CD4-positive, alpha-beta T cell (primary cell): ENCODE measurements around the gene C19orf73. TPM values are rescaled to one million over a fixed set of nuclear protein-coding genes. Genes with fewer than 3 reads are reported as not detected.
"Not testable (repeated sequence)": the region's sequence is repeated elsewhere in the genome, so short reads cannot be mapped to it uniquely, and the experiment has no call there.

Source experiments
- ATAC-seq: fragments of 200-7000 bp; cut with Tn5 transposase; one replicate; pipeline ENCODE4 v1.10.0; 2022; ENCODE audit warnings: mild to moderate bottlenecking; ENCODE audit not compliant: poor library complexity
- CTCF ChIA-PET: fragments of 350-600 bp; sonication (Branson Sonifier 250); formaldehyde crosslinking; loops from one replicate; lab custom pipeline; 2021; ENCODE audit warnings: antibody characterized with exemption, inconsistent platforms; lab: Charles Lee
- POLR2A ChIA-PET: fragments of 350-600 bp; sonication (Branson Sonifier 250); formaldehyde crosslinking; loops from one replicate; lab custom pipeline; 2021; ENCODE audit warnings: antibody characterized with exemption, inconsistent platforms; lab: Charles Lee
- DNase-seq, 14 experiments: peaks; one replicate each; pipeline ENCODE4 v3.0.0-alpha.2; 2013 to 2020; ENCODE audit warnings: mixed read lengths in 2 of 14
- H3K27ac ChIP-seq, 2 donors: one replicate each; pipeline versions ENCODE4 v1.5.1 to v1.7.0; 2013; ENCODE audit warnings: low read length in 2 of 2, low read depth in 1 of 2, mild to moderate bottlenecking in 1 of 2
- H3K27me3 ChIP-seq, 2 experiments: 1 replicate in 1 of 2; 2 replicates in 1 of 2; pipeline versions ENCODE4 v1.6.1 to v1.7.0; 2013; ENCODE audit warnings: low read length in 2 of 2, control low read depth in 1 of 2, mild to moderate bottlenecking in 1 of 2, moderate library complexity in 1 of 2; ENCODE audit not compliant: insufficient read depth in 2 of 2, control insufficient read depth in 1 of 2
- H3K36me3 ChIP-seq: one replicate; pipeline ENCODE4 v1.6.1; 2013; ENCODE audit warnings: low read length, control low read depth; ENCODE audit not compliant: insufficient read depth
- H3K4me1 ChIP-seq: one replicate; pipeline ENCODE4 v1.6.1; 2013; ENCODE audit warnings: low read length, control low read depth; ENCODE audit not compliant: insufficient read depth
- H3K4me3 ChIP-seq: one replicate; pipeline ENCODE4 v1.5.1; 2013; ENCODE audit warnings: mild to moderate bottlenecking, low read length, moderate library complexity
- H3K9me3 ChIP-seq, 2 experiments: 1 replicate in 1 of 2; 2 replicates in 1 of 2; pipeline versions ENCODE4 v1.6.1 to v1.7.0; 2013; ENCODE audit warnings: low read length in 2 of 2, mild to moderate bottlenecking in 2 of 2, control low read depth in 1 of 2, moderate library complexity in 1 of 2; ENCODE audit not compliant: control insufficient read depth in 1 of 2, insufficient read depth in 1 of 2
- H3K27ac Mint-ChIP-seq: one replicate; pipeline ENCODE4 v1.8.0; 2020; ENCODE audit warnings: mixed read lengths
- H3K27me3 Mint-ChIP-seq: one replicate; pipeline ENCODE4 v1.8.0; 2021; ENCODE audit warnings: mixed read lengths
- H3K36me3 Mint-ChIP-seq: one replicate; pipeline ENCODE4 v1.8.0; 2021; ENCODE audit warnings: low read depth, mixed read lengths
- H3K4me1 Mint-ChIP-seq: one replicate; pipeline ENCODE4 v1.8.0; 2021; ENCODE audit warnings: low read depth, mixed read lengths
- H3K4me3 Mint-ChIP-seq: one replicate; pipeline ENCODE4 v1.8.0; 2020; ENCODE audit warnings: mild to moderate bottlenecking, mixed read lengths
- H3K9me3 Mint-ChIP-seq: one replicate; pipeline ENCODE4 v1.8.0; 2020; ENCODE audit warnings: mixed read lengths
- CTCF ChIP-seq: fragments of 200-600 bp; IDR thresholded peaks from one replicate; pipeline ENCODE4 v1.8.0; 2022; ENCODE audit warnings: antibody characterized with exemption, mild to moderate bottlenecking
- intact Hi-C, 2 experiments: fragments of 100-400 bp; cut with DNase I in 1 of 2; cut with micrococcal nuclease in 1 of 2; formaldehyde crosslinking; loops; one replicate each; pipeline versions ENCODE4 v1.15.1 to v1.9.0; 2023 to 2025; cut with DNase I, micrococcal nuclease
- total RNA-seq, 174 experiments: library from RNA in 2 of 174; stranded (reverse) in 2 of 174; gene quantifications; one replicate each; pipeline ENCODE4 v1.2.3 and lab custom pipeline; 2021 to 2026

The C19orf73 gene
- total RNA-seq, 2 experiments from 2014 or later = 1.5 to 2.3 TPM

DNA sequence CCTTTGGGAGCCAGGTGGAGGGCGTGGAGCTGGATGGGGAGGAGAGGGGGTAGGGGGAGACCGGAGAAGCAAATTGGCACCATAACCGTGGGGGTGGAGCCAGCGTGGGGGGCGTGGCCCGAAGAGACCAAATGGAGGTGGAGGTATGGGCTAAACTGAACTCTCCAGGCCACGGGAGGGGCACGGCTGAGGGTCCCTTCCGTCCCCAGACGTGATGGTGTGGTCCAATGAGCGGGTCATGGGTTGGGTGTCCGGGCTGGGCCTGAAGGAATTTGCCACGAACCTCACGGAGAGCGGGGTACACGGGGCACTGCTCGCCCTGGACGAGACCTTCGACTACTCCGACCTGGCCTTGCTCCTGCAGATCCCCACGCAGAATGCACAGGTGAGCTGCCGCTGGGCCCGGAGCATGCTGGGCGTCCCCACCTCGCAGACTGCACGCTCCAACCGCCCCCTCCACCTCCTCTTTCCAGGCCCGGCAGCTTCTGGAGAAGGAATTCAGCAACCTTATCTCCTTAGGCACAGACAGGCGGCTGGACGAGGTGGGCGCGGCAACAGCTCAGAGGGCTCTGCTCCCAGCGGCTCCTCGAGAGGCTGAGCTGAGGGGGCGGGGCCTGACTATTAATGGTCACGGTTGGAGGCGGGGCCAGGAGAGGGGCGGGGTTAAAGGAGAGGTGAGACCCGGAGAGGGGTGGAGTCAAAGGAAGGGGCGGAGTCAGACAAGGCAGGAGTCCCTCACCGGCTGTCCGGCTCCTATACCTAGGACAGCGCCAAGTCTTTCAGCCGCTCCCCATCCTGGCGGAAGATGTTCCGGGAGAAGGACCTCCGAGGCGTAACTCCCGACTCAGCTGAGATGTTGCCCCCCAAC, 30.1 kb upstream of the C19orf73 start:
- DNase-seq = peak; percentile 50 to 88 (median 72)
- H3K27me3 ChIP-seq = peaks cover 55 to 56% of the 10 kb centered on the region in 2 experiments
- H3K4me3 Mint-ChIP-seq = peak overlapping the region; percentile 86
- H3K36me3 Mint-ChIP-seq = no peaks in the 10 kb centered on the region
- TF ChIP-seq CTCF = no peak
- peaks cover 49% of the 10 kb centered on the region for H3K4me1 ChIP-seq
- CTCF ChIA-PET = interaction anchor here (0.7 to 1.1 kb wide), 4 partner anchors 35 to 51 kb away, joined by 3 to 4 read pairs (median 3); partner anchors contain the start of gene LIN7B
- peak overlapping the region; percentile 62 for H3K4me3 ChIP-seq
- H3K27me3 Mint-ChIP-seq = peaks cover 88% of the 10 kb centered on the region
- no peak overlapping the region for H3K27ac ChIP-seq
- peaks cover 52% of the 10 kb centered on the region for H3K4me1 Mint-ChIP-seq
- H3K9me3 Mint-ChIP-seq = no peaks in the 10 kb centered on the region
- no peak overlapping the region for H3K27ac Mint-ChIP-seq
- peak; percentile 44 for ATAC-seq
- H3K36me3 ChIP-seq = no peaks in the 10 kb centered on the region
- intact Hi-C loops = loop anchor here (5.0 kb wide), 2 partner anchors 37 to 157 kb away; partner anchors contain the start of genes GYS1 (in 1 of the 2), LIN7B (in 1 of the 2) and RUVBL2 (in 1 of the 2)
- POLR2A ChIA-PET = interaction anchor here (1.0 kb wide), 1 partner anchor 195 kb away, joined by 3 read pairs; no protein-coding TSS in a partner anchor
- peaks cover 0 to 41% of the 10 kb centered on the region in 2 experiments for H3K9me3 ChIP-seq

- DNase-seq = no peak
- no peak for ATAC-seq
- Mint-ChIP-seq H3K36me3 (no peaks in the 10 kb centered on the region), H3K27ac (no peak overlapping the region), H3K9me3 (no peaks in the 10 kb centered on the region), H3K4me3 (peak overlapping the region; percentile 82), H3K27me3 (peaks cover 83% of the 10 kb centered on the region), H3K4me1 (peaks cover 49% of the 10 kb centered on the region)
- Histone ChIP-seq H3K27ac (no peak overlapping the region), H3K4me1 (peaks cover 51% of the 10 kb centered on the region), H3K9me3 (peaks cover 0 to 38% of the 10 kb centered on the region in 2 experiments), H3K4me3 (no peak overlapping the region), H3K36me3 (no peaks in the 10 kb centered on the region), H3K27me3 (peaks cover 54 to 57% of the 10 kb centered on the region in 2 experiments)
- ChIA-PET CTCF (interaction anchor here (0.7 to 2.6 kb wide), 3 partner anchors 34 to 50 kb away, joined by 3 to 7 read pairs (median 3); partner anchors contain the start of gene LIN7B), POLR2A (no interaction called here)
- no peak for TF ChIP-seq CTCF
- intact Hi-C loops = loop anchor here (5.0 kb wide), 2 partner anchors 36 to 156 kb away; partner anchors contain the start of genes GYS1 (in 1 of the 2), LIN7B (in 1 of the 2) and RUVBL2 (in 1 of the 2)
Measured at GRCh38 chr19:49148044-49148682, 29.2 kb upstream of the C19orf73 start.

DNA sequence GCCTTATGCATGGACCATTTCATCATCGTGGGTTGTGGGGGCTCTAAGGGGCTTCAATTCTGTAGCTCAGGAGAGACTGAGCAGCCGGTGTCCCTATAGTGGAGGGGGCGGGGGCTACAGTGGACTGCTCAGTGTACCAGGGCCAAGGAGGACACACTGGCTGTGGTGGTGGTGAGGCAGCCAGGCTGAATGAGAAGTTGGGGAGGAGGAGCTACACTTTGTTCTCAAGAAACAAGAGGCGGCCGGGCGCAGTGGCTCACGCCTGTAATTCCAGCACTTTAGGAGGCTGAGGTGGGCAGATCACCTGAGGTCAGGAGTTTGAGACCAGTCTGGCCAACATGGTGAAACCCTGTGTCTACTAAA, 27.4 kb upstream of the C19orf73 start:
- H3K4me1 ChIP-seq = peaks cover 50% of the 10 kb centered on the region
- DNase-seq, H3K27ac ChIP-seq, ATAC-seq, H3K27ac Mint-ChIP-seq, H3K9me3 Mint-ChIP-seq, H3K36me3 Mint-ChIP-seq, H3K36me3 ChIP-seq, H3K4me3 ChIP-seq, H3K4me3 Mint-ChIP-seq: not testable (repeated sequence)
- Mint-ChIP-seq H3K27me3 (peaks cover 71% of the 10 kb centered on the region), H3K4me1 (peaks cover 46% of the 10 kb centered on the region)
- H3K9me3 ChIP-seq = peaks cover 0 to 27% of the 10 kb centered on the region in 2 experiments
- intact Hi-C loops = loop anchor here (5.0 kb wide), 2 partner anchors 34 to 154 kb away; partner anchors contain the start of genes GYS1 (in 1 of the 2), LIN7B (in 1 of the 2) and RUVBL2 (in 1 of the 2)
- peaks cover 43 to 55% of the 10 kb centered on the region in 2 experiments for H3K27me3 ChIP-seq
- ChIA-PET POLR2A (interaction anchor here (1.3 kb wide), 1 partner anchor 27 kb away, joined by 5 read pairs; the partner anchor contains the start of gene PPFIA3), CTCF (interaction anchor here (0.8 to 2.9 kb wide), 5 partner anchors 14 to 48 kb away, joined by 3 to 18 read pairs (median 7); partner anchors contain the start of gene LIN7B)
